B cell (primary cell): ENCODE data around the gene SIK1. TPM values are rescaled to one million over a fixed set of nuclear protein-coding genes. Genes with fewer than 3 reads are reported as not detected.

ENCODE experiments used
- ATAC-seq: fragments of 200-7000 bp; cut with Tn5 transposase; one replicate; pipeline ENCODE4 v1.10.0; 2021; ENCODE audit warnings: low read depth, mild to moderate bottlenecking, moderate number of reproducible peaks, moderate library complexity
- CTCF ChIA-PET: fragments of 350-600 bp; sonication (Branson Sonifier 250); formaldehyde crosslinking; loops from one replicate; lab custom pipeline; 2021; ENCODE audit warnings: antibody characterized with exemption, inconsistent platforms; lab: Charles Lee
- POLR2A ChIA-PET: fragments of 350-600 bp; sonication (Branson Sonifier 250); formaldehyde crosslinking; loops from one replicate; lab custom pipeline; 2021; ENCODE audit warnings: antibody characterized with exemption; lab: Charles Lee
- DNase-seq: peaks from one replicate; pipeline ENCODE4 v3.0.0; 2013
- H2AFZ ChIP-seq: 2 replicates; pipeline ENCODE4 v1.6.1; 2012; ENCODE audit warnings: mild to moderate bottlenecking, low read depth, low read length; ENCODE audit not compliant: insufficient read depth, poor library complexity, severe bottlenecking
- H3K27ac ChIP-seq, 2 donors: 1 replicate in 1 of 2; 2 replicates in 1 of 2; pipeline ENCODE4 v1.5.1; 2012 to 2013; ENCODE audit warnings: low read length in 2 of 2, mild to moderate bottlenecking in 2 of 2, moderate library complexity in 1 of 2
- H3K27me3 ChIP-seq, 4 experiments: fragments of 200-600 bp in 1 of 4; sonication (generic) in 1 of 4; replicated peaks in 1 of 4; 1 replicate in 2 of 4; 2 replicates in 2 of 4; pipeline versions ENCODE4 v1.6.1 to v1.7.0; 2013 to 2016; ENCODE audit warnings: low read length in 3 of 4, mild to moderate bottlenecking in 2 of 4, mixed read lengths in 1 of 4, moderate library complexity in 1 of 4; ENCODE audit not compliant: insufficient read depth in 4 of 4, control insufficient read depth in 3 of 4; ENCODE audit errors: control extremely low read depth in 1 of 4
- H3K36me3 ChIP-seq, 2 experiments: replicated peaks in 1 of 2; 1 replicate in 1 of 2; 2 replicates in 1 of 2; pipeline versions ENCODE4 v1.6.1 to v1.7.1; 2013; ENCODE audit warnings: low read length in 1 of 2; ENCODE audit not compliant: insufficient read depth in 2 of 2, control insufficient read depth in 1 of 2; ENCODE audit errors: control extremely low read depth in 1 of 2, extremely low read depth in 1 of 2
- H3K4me1 ChIP-seq, 2 donors: fragments of 200-600 bp in 1 of 2; sonication (generic) in 1 of 2; 1 replicate in 1 of 2; 2 replicates in 1 of 2; pipeline versions ENCODE4 v1.5.1 to v1.6.1; 2013 to 2017; ENCODE audit warnings: low read length in 2 of 2; ENCODE audit not compliant: control insufficient read depth in 2 of 2, insufficient read depth in 2 of 2
- H3K4me2 ChIP-seq: replicated peaks from 2 replicates; pipeline ENCODE3; 2012; ENCODE audit warnings: mild to moderate bottlenecking, low read depth, low read length; ENCODE audit not compliant: poor library complexity, severe bottlenecking
- H3K4me3 ChIP-seq, 5 experiments: fragments of 200-600 bp in 1 of 5; sonication (generic) in 1 of 5; 1 replicate in 3 of 5; 2 replicates in 2 of 5; pipeline versions ENCODE4 v1.5.1 to v1.7.0; 2011 to 2016; ENCODE audit warnings: low read length in 4 of 5, mild to moderate bottlenecking in 4 of 5, low read depth in 2 of 5, control low read depth in 1 of 5, moderate library complexity in 1 of 5; ENCODE audit not compliant: insufficient read depth in 1 of 5; ENCODE audit errors: control extremely low read depth in 1 of 5, extremely low read depth in 1 of 5
- H3K79me2 ChIP-seq: fragments of 200-600 bp; sonication (generic); one replicate; pipeline ENCODE4 v1.6.0; 2016; ENCODE audit warnings: low read length; ENCODE audit not compliant: control insufficient read depth, insufficient read depth
- H3K9ac ChIP-seq: fragments of 200-600 bp; sonication (generic); 2 replicates; pipeline ENCODE4 v1.6.1; 2017; ENCODE audit warnings: mild to moderate bottlenecking, low read length, moderate library complexity
- H3K9me3 ChIP-seq, 3 donors: one replicate each; pipeline versions ENCODE4 v1.6.1 to v1.7.1; 2013; ENCODE audit warnings: low read length in 2 of 3; ENCODE audit not compliant: control insufficient read depth in 2 of 3, insufficient read depth in 1 of 3; ENCODE audit errors: control extremely low read depth in 1 of 3
- H4K20me1 ChIP-seq: 2 replicates; pipeline ENCODE4 v1.6.0; 2012; ENCODE audit warnings: mild to moderate bottlenecking, low read length; ENCODE audit not compliant: insufficient read depth, control insufficient read depth, poor library complexity, severe bottlenecking
- H3K27ac Mint-ChIP-seq: one replicate; pipeline ENCODE4 v1.8.0; 2021; ENCODE audit warnings: mixed read lengths
- H3K27me3 Mint-ChIP-seq: one replicate; pipeline ENCODE4 v1.8.0; 2021; ENCODE audit warnings: mixed read lengths
- H3K4me1 Mint-ChIP-seq: one replicate; pipeline ENCODE4 v1.8.0; 2021; ENCODE audit warnings: mixed read lengths
- H3K4me3 Mint-ChIP-seq: one replicate; pipeline ENCODE4 v1.8.0; 2021; ENCODE audit warnings: mixed read lengths
- H3K9me3 Mint-ChIP-seq: one replicate; pipeline ENCODE4 v1.8.0; 2022; ENCODE audit warnings: mixed read lengths; ENCODE audit not compliant: insufficient read depth
- CTCF ChIP-seq: fragments of 200-600 bp; IDR thresholded peaks from one replicate; pipeline ENCODE4 v1.8.0; 2022; ENCODE audit warnings: antibody characterized with exemption, mild to moderate bottlenecking
- EZH2 ChIP-seq: IDR thresholded peaks from 2 replicates; pipeline ENCODE4 v1.6.1; 2012; ENCODE audit warnings: borderline replicate concordance, low read depth, mild to moderate bottlenecking, moderate library complexity, low read length; ENCODE audit not compliant: insufficient read depth, poor library complexity, severe bottlenecking
- WGBS: methylation state at CpG from one replicate; pipeline ENCODE4 v1.1.5; 2013; ENCODE audit warnings: missing lambda C conversion rate; ENCODE audit not compliant: insufficient coverage; 5-methylcytosine and 5-hydroxymethylcytosine counted together
- intact Hi-C: fragments of 100-400 bp; cut with micrococcal nuclease; formaldehyde crosslinking; loops from one replicate; pipeline ENCODE4 v1.10.0; 2022
- polyA plus RNA-seq: library from polyadenylated mRNA; depleted of rRNA; stranded (reverse); fragments of >200 nt; gene quantifications from 2 replicates; pipeline ENCODE4 v1.2.3, GENCODE V29; 2012
- total RNA-seq, 2 donors: library from RNA; stranded (reverse); fragments of 120-200 nt in 1 of 2; gene quantifications; 1 replicate in 1 of 2; 2 replicates in 1 of 2; pipeline versions ENCODE4 v1.2.3 to v1.2.4, GENCODE V29; 2013 to 2022

Gene SIK1
- total and polyA plus RNA-seq, 2 donors (not counting 1 experiment from before 2014, with no cell fraction given), result 97.7 to 155 TPM

DNA sequence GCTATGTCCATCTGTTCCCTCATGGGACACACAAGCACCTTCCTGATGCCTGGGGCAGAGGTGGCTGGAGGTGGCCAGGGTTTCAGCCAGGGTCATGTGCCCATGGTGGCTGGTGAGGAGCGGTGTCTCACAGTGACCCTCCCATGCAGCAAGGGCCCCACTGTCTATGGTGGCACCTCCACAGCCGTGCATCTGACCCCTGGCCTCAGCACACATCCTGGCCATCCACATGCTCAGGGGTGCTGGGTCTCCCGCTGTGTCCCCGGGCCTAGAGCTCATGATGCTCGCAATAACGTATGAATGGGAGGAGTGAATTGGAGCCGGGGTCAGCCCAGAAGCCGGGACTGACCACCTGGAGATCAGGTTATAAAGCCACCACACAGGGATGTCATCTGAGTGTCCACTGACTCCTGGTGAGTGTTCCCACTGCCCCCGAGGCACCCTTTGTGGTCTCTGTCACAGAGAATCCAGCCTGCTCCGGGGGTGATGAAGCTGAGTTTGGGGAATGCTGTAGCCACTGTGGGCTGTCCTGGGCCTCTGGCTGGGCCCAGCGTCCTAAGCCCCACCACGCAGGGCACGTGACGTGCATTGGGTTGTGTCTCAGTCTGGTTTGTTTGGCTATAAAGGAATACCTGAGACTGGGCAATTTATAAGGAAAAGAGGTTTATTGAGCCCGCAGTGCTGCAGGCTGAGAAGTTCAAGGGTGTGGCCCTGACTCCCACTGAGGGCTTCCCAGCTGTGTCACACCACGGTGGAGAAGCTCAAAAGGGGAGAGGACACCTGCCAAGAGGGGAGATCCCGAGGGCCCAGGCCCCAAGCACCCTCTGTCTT lies 51.7 kb downstream of the SIK1 start:
- no peak for DNase-seq
- no peak overlapping the region for H3K27ac ChIP-seq
- no peak overlapping the region for H3K4me2 ChIP-seq
- H3K9ac ChIP-seq, result no peak overlapping the region
- TF ChIP-seq EZH2, result no peak
- TF ChIP-seq CTCF, result no peak
- Mint-ChIP-seq H3K27ac (peak overlapping the region; percentile 50), H3K27me3 (no peaks in the 10 kb centered on the region), H3K4me3 (no peak overlapping the region), H3K9me3 (no peaks in the 10 kb centered on the region), H3K4me1 (peaks cover 17% of the 10 kb centered on the region)
- no peak overlapping the region for H2AFZ ChIP-seq
- peaks cover 0 to 16% of the 10 kb centered on the region in 2 donors for H3K4me1 ChIP-seq
- H3K4me3 ChIP-seq, result no peak overlapping the region
- H4K20me1 ChIP-seq, result no peaks in the 10 kb centered on the region
- CTCF ChIA-PET, result no interaction called here
- no peaks in the 10 kb centered on the region for H3K9me3 ChIP-seq
- no peaks in the 10 kb centered on the region for H3K79me2 ChIP-seq
- 91% methylated on average over 17 of the region's 17 CpGs for WGBS
- H3K36me3 ChIP-seq, result no peaks in the 10 kb centered on the region
- no peaks in the 10 kb centered on the region for H3K27me3 ChIP-seq
- no peak for ATAC-seq
- POLR2A ChIA-PET, result no interaction called here
- intact Hi-C loops, result no loop called here

DNA sequence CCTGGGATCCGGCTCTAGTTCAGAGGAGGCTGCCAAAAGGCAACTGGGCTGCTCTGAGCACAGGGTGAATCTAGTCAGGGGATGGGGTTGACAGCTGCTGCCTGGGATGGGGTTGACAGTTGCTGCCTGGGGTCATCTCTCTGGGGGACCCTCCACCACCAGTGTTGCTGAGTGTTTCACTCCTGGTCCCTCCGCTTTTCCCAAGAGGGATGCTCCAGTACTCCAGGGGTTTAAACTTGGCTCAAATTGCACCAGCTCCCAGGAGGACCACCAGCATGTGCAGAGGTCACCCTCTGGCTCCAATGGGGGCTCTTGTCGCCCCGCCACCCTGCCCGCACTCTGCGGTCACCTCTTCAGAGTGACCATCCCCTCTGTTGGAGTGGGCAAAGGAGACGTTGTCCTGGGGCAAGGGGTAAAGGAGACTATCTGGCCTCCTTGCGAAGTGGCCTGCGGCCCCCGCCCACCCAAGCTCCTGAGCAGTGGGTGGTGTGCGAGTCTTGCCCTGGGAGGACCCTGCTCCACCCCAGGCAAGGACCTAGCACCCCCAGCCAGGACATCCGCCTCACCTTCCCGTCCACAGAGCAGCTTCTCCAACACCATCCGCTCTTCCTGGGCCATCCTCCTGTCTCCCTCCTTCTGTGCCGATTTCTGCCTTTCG lies 52.6 kb downstream of the SIK1 start:
- Mint-ChIP-seq H3K4me1 (peaks cover 24% of the 10 kb centered on the region), H3K4me3 (no peak overlapping the region), H3K9me3 (no peaks in the 10 kb centered on the region), H3K27ac (peak overlapping the region; percentile 15), H3K27me3 (no peaks in the 10 kb centered on the region)
- no peaks in the 10 kb centered on the region for H4K20me1 ChIP-seq
- no peak overlapping the region for H3K9ac ChIP-seq
- H2AFZ ChIP-seq, result no peak overlapping the region
- no peaks in the 10 kb centered on the region for H3K9me3 ChIP-seq
- no peak overlapping the region for H3K4me2 ChIP-seq
- H3K27ac ChIP-seq, result no peak overlapping the region
- ATAC-seq (no peak), DNase-seq (no peak)
- ChIA-PET POLR2A (no interaction called here), CTCF (no interaction called here)
- no peak overlapping the region for H3K4me3 ChIP-seq
- intact Hi-C loops, result no loop called here
- H3K36me3 ChIP-seq, result no peaks in the 10 kb centered on the region
- H3K27me3 ChIP-seq, result no peaks in the 10 kb centered on the region
- WGBS, result 95% methylated on average over 11 of the region's 16 CpGs
- TF ChIP-seq EZH2, result no peak
- TF ChIP-seq CTCF, result no peak
- peaks cover 0 to 21% of the 10 kb centered on the region in 2 donors for H3K4me1 ChIP-seq
- H3K79me2 ChIP-seq, result no peaks in the 10 kb centered on the region
